GM19043 (cell line): ENCODE data around the gene FAP.

Source experiments
- ATAC-seq: cut with Tn5 transposase; IDR thresholded peaks from one replicate; pipeline ENCODE4 v1.9.1; 2021; ENCODE audit warnings: low read depth; ENCODE audit not compliant: unreplicated experiment

The FAP gene

GRCh38 chr2:162243294-162243693, at the start of gene FAP:
TSS of gene FAP (minus strand) at chr2:162243445. CDS start at chr2:162243327, 118 bp downstream.
- no peak for ATAC-seq

GRCh38 chr2:162291748-162292147, 48.5 kb upstream of the FAP start:
- no peak for ATAC-seq

GRCh38 chr2:162282765-162283425, 39.6 kb upstream of the FAP start:
- no peak for ATAC-seq

- no peak for ATAC-seq
Observed at GRCh38 chr2:162280654-162281053, 37.4 kb upstream of the FAP start.

- ATAC-seq = no peak
Observed at GRCh38 chr2:162277381-162277780, 34.1 kb upstream of the FAP start.

- ATAC-seq = no peak
Observed at GRCh38 chr2:162267996-162268395, 24.8 kb upstream of the FAP start.

- no peak for ATAC-seq
Observed at GRCh38 chr2:162267496-162267895, 24.3 kb upstream of the FAP start.

GRCh38 chr2:162266460-162266760, 23.2 kb upstream of the FAP start:
- no peak for ATAC-seq

- no peak for ATAC-seq
Observed at GRCh38 chr2:162265666-162266459, 22.6 kb upstream of the FAP start.

GRCh38 chr2:162261032-162261945, 18.0 kb upstream of the FAP start:
- ATAC-seq = peak; percentile 67

GRCh38 chr2:162258686-162259085, 15.4 kb upstream of the FAP start:
- no peak for ATAC-seq

GRCh38 chr2:162258169-162258568, 14.9 kb upstream of the FAP start:
- ATAC-seq = no peak

- no peak for ATAC-seq
Observed at GRCh38 chr2:162257425-162257824, 14.2 kb upstream of the FAP start.

- ATAC-seq = no peak
Observed at GRCh38 chr2:162256591-162256991, 13.3 kb upstream of the FAP start.

GRCh38 chr2:162254236-162254871, 11.1 kb upstream of the FAP start:
- ATAC-seq = no peak

GRCh38 chr2:162253435-162253834, 10.2 kb upstream of the FAP start:
- ATAC-seq = no peak

GRCh38 chr2:162252153-162252552, 8.9 kb upstream of the FAP start:
- no peak for ATAC-seq

- no peak for ATAC-seq
Observed at GRCh38 chr2:162245781-162246180, 2.5 kb upstream of the FAP start.

GRCh38 chr2:162245061-162245460, 1.8 kb upstream of the FAP start:
- no peak for ATAC-seq

GRCh38 chr2:162244541-162245031, 1.3 kb upstream of the FAP start:
- no peak for ATAC-seq

GRCh38 chr2:162243715-162244114, 470 bp upstream of the FAP start:
- no peak for ATAC-seq
